Measurements from ENCODE around the gene LSM14A. TPM values are rescaled to one million over a fixed set of nuclear protein-coding genes. Genes with fewer than 3 reads are reported as not detected.

LSM14A gene
- total RNA-seq, 1 experiment from 2014 or later = 199 TPM

DNA sequence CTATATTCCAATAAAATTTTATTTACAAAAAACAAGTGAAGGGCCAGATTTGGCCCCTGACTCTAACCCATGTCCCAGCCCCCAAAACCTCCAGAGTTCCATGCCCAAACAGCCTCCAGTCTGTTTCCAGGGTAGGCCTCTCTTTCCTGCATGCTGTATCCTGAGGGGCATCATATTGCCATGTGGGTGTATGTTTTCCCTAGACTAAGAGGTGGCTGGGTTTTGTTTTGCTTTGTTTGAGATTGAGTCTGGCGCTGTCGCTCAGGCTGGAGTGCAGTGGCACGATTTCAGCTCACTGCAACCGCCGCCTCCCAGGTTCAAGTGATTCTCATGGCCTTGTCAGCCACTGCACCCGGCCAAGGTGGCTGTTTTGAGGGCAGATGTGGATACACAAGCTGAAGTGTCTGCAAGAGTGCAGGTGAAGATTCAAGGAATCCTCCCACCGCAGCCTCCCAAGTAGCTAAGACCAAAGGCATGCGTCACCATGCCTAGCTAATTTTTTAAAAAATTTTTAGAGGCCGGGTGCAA, 23.6 kb upstream of the LSM14A start:
- Mint-ChIP-seq H3K27ac (no peak overlapping the region), H3K9me3 (no peaks in the 10 kb centered on the region; a peak in 1 of 5 replicates), H3K27me3 (ENCODE audit: low read depth) (peaks cover 7% of the 10 kb centered on the region), H3K36me3 (ENCODE audit: insufficient read depth in 1 of 3, low read depth in 3 of 3) (no peaks in the 10 kb centered on the region), H3K4me1 (peaks cover 6 to 9% of the 10 kb centered on the region in 2 experiments), H3K4me3 (no peak overlapping the region)
- Histone ChIP-seq H3K18ac (ENCODE audit: insufficient read length, low read depth, low read length) (no peak overlapping the region), H2BK20ac (ENCODE audit: low read depth, low read length, poor library complexity, severe bottlenecking) (no peak overlapping the region), H3K23me2 (ENCODE audit: insufficient read length, low read depth, low read length, poor library complexity, severe bottlenecking) (no peaks in the 10 kb centered on the region), H3K4ac (ENCODE audit: low read depth, low read length) (no peak overlapping the region), H3K27me3 (ENCODE audit: insufficient read depth, low read length) (no peaks in the 10 kb centered on the region), H3K4me2 (ENCODE audit: insufficient read depth, insufficient read length, low read length) (no peak overlapping the region), H3T11ph (ENCODE audit: low read length) (no peak overlapping the region), H3K9me3 (ENCODE audit: control insufficient read depth, low read depth, low read length) (no peaks in the 10 kb centered on the region), H2BK12ac (ENCODE audit: insufficient read length, low read depth, low read length) (no peak overlapping the region), H3K79me2 (ENCODE audit: insufficient read depth, low read length) (no peaks in the 10 kb centered on the region), H3K14ac (ENCODE audit: insufficient read depth, low read length) (no peak overlapping the region), H3K27ac (ENCODE audit: insufficient read length, low read depth, low read length) (no peak overlapping the region), H2BK120ac (ENCODE audit: low read depth, low read length, poor library complexity, severe bottlenecking) (no peak overlapping the region), H3K79me1 (ENCODE audit: insufficient read depth, low read depth, low read length, poor library complexity, severe bottlenecking) (no peaks in the 10 kb centered on the region), H4K91ac (ENCODE audit: insufficient read length, low read depth, low read length) (no peak overlapping the region), H2AK5ac (ENCODE audit: insufficient read length, low read length) (no peak overlapping the region), H4K5ac (ENCODE audit: insufficient read length, low read depth, low read length) (no peak overlapping the region), H3K23ac (ENCODE audit: insufficient read length, low read depth, low read length) (no peak overlapping the region), H4K8ac (replicated peaks; ENCODE audit: insufficient read length, low read depth, low read length) (no peak overlapping the region), H2BK15ac (ENCODE audit: low read depth, low read length) (no peak overlapping the region), H4K20me1 (ENCODE audit: control insufficient read depth, insufficient read depth, insufficient read length) (no peaks in the 10 kb centered on the region), H3K4me1 (ENCODE audit: insufficient read depth, low read length) (no peaks in the 10 kb centered on the region), H3K9ac (ENCODE audit: extremely low read depth, insufficient read length, low read length) (no peak overlapping the region), H2BK5ac (ENCODE audit: insufficient read length, low read length) (no peak overlapping the region), H3K56ac (ENCODE audit: insufficient read length, low read depth, low read length) (no peak overlapping the region), H2AFZ (ENCODE audit: low read length) (no peak overlapping the region)
- no CpG with 5 or more reads among the region's 9 CpGs for WGBS (ENCODE audit: extremely low coverage, insufficient read length, low lambda C conversion rate)
- DNase-seq = no peak
- TF ChIP-seq, protein P1, sequence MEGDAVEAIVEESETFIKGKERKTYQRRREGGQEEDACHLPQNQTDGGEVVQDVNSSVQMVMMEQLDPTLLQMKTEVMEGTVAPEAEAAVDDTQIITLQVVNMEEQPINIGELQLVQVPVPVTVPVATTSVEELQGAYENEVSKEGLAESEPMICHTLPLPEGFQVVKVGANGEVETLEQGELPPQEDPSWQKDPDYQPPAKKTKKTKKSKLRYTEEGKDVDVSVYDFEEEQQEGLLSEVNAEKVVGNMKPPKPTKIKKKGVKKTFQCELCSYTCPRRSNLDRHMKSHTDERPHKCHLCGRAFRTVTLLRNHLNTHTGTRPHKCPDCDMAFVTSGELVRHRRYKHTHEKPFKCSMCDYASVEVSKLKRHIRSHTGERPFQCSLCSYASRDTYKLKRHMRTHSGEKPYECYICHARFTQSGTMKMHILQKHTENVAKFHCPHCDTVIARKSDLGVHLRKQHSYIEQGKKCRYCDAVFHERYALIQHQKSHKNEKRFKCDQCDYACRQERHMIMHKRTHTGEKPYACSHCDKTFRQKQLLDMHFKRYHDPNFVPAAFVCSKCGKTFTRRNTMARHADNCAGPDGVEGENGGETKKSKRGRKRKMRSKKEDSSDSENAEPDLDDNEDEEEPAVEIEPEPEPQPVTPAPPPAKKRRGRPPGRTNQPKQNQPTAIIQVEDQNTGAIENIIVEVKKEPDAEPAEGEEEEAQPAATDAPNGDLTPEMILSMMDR (conservative IDR thresholded peaks at IDR 0.05) = no peak

Measured in H9 (cell line).